Activated T-helper 9 cell treated with anti-CD3 and anti-CD28 coated beads, Interleukin-2, amount 50 U/mL, for 16 hours (primary cell): ENCODE measurements around the gene ACSL6.
"Not testable (repeated sequence)": the region's sequence is repeated elsewhere in the genome, so short reads cannot be mapped to it uniquely, and the experiment has no call there.

ENCODE experiments used
- DNase-seq: peaks from one replicate; pipeline ENCODE4 v3.0.0-alpha.2; 2020; ENCODE audit warnings: low read depth

Gene ACSL6

DNA sequence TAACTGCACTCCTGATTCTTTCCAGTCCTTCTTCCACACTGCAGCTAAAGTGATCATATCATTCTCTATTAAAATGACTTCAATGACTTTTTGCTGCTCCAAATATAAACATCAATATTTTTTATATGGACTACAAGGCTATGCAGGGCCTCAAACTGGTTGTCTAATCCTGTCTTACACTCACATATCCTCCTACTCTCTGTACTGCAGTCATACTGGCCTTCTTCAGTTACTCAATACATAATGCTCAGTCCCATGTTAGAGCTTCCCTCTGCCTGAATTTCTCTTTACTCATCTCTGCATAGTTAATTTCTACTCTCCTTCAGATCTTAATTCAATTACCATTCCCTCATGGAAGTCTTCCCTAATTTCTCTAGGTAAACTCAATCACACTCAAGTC lies 69.4 kb downstream of the ACSL6 start:
- no peak for DNase-seq

DNA sequence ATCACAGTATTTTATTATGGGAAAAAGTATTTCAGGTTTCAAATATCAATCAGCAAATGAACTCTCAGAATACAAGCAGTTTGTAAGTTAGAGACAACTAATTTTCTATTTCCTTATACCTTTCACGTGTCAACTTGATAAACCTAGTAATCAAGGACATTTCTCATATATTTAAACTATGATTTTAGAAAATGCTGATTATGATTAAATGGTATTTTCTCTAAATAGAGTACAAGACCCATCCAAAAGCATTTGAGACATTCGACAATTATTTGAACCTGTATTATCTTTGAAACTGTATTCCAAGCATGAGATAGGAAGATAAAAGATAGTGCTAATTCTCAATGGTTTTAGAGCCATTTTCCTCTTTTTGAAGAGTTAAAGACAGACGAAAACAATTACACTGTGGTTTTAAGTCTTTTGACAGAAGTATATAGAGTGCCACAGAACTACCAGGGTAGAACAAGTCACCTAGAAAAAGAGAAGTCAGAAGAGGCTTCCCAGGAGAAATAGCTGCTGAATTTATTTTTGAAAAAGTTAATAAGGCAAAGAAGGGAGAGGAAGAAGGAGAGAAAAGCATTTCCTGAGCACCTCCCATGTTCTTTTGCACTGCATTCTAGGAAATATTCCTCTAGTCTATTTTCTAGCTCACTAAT lies 71.6 kb downstream of the ACSL6 start:
- no peak for DNase-seq

DNA sequence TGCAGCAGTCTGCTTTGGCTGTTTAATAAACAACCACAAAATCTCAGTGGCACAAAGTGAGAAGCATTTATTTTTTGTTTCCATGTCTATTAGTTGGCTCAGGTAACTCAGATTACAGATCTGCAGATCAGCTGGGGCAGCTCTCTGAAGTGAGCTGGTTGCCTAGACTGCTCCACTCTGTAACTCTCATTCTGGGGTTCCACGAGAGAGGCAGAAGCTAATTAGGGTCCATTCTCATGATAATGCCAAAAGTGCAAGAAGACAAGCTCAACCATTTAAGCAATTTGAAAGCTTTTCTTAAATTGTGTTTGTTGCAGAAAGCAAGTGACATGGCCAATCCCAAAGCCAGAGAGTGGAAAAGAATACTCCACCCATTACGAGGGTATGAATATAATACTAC lies 79.2 kb downstream of the ACSL6 start:
- no peak for DNase-seq

DNA sequence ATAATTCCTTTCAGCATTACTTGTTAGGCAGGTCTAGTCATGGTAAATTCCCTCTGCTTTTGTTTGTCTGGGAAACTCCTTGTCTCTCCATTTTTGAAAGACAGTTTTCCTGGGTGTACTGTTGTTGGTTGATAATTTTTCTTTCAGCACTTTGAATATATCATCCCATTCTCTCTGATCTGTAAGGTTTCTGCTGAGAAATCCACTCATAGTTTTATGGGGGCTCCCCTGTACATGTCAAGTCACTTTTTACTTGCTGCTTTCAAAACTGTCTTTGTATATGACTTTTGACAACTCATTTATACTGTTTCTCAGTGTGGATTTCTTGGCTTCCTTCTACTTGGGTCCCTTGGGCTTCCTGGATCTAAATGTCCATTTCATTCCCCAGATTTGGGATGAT lies 82.5 kb downstream of the ACSL6 start:
- no peak for DNase-seq

DNA sequence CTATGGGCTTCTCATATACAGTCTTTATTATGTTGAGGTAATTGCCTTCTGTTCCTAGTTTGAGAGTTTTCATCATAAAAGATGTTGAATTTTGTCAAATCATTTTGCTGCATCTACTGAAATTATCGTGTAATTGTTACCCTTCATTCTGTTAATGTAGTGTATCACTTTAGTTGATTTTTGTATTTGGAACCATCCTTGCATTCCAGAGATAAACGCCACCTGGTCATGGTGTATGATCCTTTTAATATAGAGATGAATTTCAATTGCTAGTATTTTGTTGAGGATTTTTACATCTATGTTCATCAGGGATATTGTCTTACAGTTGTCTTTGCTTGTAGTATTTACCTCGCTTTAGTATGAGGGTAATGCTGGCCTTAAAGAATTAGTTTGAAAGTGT lies 85.3 kb downstream of the ACSL6 start:
- DNase-seq = no peak

DNA sequence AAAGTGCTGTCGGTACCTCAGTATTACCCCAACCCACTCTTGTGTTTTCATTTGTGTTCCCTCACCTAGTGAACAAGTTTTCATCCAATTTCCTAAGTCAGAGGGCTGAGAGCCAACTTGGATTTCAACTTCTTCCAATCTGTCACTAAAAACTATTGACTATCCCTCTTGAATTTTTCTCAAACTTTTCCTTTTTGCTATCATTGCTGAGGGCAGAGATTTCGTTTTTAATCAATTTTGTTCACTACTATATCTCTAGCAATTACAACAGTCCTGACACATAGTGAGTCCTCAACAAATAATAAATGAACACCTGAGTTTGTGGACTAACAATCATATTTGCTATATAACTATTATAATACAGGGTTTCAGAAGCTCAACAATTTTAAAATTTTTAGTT lies 95.0 kb downstream of the ACSL6 start:
- no peak for DNase-seq

DNA sequence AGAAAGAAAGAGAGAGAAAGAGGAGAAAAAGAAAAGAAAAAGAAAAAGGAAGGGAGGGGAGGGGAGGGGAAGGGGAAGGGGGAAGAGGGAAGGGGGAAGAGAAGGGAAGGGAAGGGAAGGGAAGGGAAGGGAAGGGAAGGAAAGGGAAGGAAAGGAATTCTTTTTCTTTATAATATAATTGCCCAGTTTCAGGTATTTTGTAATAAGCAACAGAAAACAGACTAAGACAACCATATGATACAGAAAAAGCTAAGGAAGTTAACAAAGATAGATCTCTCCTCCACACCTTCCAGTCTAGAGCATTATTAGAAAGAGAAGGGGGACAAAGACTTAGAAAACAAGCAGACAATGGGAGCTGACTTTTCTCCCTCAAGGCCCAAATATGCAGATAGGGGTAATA lies 97.0 kb downstream of the ACSL6 start:
- no peak for DNase-seq

DNA sequence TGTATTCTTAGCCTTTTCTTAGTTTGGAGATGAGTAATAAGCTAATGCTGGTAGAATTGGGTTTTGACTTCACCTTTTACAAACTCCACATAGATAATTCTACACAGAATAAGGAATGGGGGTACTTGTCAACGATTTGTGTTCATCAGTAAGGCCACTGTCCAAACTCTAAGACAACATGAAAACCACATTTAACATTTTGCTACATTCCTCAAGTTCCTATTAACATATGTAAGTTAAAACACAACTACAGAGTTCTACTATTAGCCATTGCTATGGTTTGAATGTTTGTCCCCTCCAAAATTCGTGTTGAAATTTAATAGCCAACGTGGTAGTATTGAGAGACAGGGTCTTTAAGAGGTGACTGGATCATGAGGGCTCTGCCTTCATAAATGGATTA lies 97.9 kb downstream of the ACSL6 start:
- DNase-seq = no peak

DNA sequence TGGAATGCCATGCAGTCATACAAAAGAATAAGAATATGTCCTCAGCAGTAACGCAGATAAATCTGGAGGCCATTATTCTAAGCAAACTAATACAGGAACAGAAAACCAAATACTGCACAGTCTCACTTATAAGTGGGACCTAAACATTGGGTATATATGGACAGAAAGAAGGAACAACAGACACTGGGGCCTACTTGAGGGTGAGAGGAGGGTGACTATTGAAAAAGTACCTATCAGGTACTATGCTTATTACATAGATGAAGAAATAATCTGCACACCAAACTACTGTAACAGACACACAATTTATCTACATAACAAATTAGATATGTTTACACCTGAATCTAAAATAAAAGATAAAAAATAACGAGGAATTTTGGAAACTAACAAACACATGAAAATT lies 104.8 kb downstream of the ACSL6 start:
- no peak for DNase-seq

DNA sequence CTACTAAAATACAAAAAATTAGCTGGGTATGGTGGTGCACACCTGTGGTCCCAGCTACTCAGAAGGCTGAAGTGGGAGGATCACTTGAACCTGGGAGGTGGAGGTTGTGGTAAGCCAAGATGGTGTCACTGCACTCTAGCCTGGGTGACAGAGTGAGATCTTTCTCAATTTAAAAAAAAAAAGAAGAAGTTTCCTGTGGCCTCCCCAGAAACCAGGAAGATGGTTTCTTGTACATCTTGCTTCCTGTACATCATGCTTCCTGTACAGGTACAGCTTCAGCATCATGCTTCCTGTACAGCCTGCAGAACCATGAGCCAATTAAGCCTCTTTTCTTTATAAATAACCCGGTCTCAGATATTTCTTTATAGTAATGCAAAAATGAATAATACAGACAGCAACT lies 109.2 kb downstream of the ACSL6 start:
- DNase-seq = not testable (repeated sequence)
